BLaER1 (cell line): ENCODE data around the gene FBH1.
"Not testable (repeated sequence)": the region's sequence is repeated elsewhere in the genome, so short reads cannot be mapped to it uniquely, and the experiment has no call there.

Experiments used
- H3K27ac ChIP-seq: shearing (Covaris generic); formaldehyde crosslinking; 2 replicates; pipeline ENCODE4 v1.8.1; 2022
- H3K27me3 ChIP-seq: shearing (Covaris generic); formaldehyde crosslinking; 2 replicates; pipeline ENCODE4 v1.8.1; 2022
- H3K36me3 ChIP-seq: shearing (Covaris generic); formaldehyde crosslinking; 2 replicates; pipeline ENCODE4 v1.8.1; 2022
- H3K4me1 ChIP-seq: shearing (Covaris generic); formaldehyde crosslinking; 2 replicates; pipeline ENCODE4 v1.8.1; 2022
- H3K4me2 ChIP-seq: shearing (Covaris generic); formaldehyde crosslinking; 2 replicates; pipeline ENCODE4 v1.8.1; 2022
- H3K4me3 ChIP-seq: shearing (Covaris generic); formaldehyde crosslinking; 2 replicates; pipeline ENCODE4 v1.8.1; 2022
- H3K9ac ChIP-seq: shearing (Covaris generic); formaldehyde crosslinking; 2 replicates; pipeline ENCODE4 v1.8.1; 2022
- H3K9me3 ChIP-seq: shearing (Covaris generic); formaldehyde crosslinking; 2 replicates; pipeline ENCODE4 v1.8.1; 2022
- H4K20me1 ChIP-seq: shearing (Covaris generic); formaldehyde crosslinking; 2 replicates; pipeline ENCODE4 v1.8.1; 2022
- Cebpa-rat ChIP-seq: shearing (Covaris generic); IDR thresholded peaks from 2 replicates; pipeline ENCODE4 v1.8.1; 2022

FBH1 gene

GRCh38 chr10:5898163-5898562, 8.1 kb downstream of the FBH1 start:
- Histone ChIP-seq H3K27me3 (no peaks in the 10 kb centered on the region), H3K9ac (no peak overlapping the region), H3K27ac (no peak overlapping the region), H3K4me3 (no peak overlapping the region), H3K4me1 (peaks cover 12% of the 10 kb centered on the region; the same call in 1 of the 2 replicates), H3K36me3 (peaks cover 84% of the 10 kb centered on the region), H3K4me2 (no peak overlapping the region), H4K20me1 (peaks cover 41% of the 10 kb centered on the region), H3K9me3 (peaks cover 12% of the 10 kb centered on the region)
- TF ChIP-seq Cebpa-rat: no peak

GRCh38 chr10:5900247-5900646, 10.2 kb downstream of the FBH1 start:
- peaks cover 12% of the 10 kb centered on the region for H3K9me3 ChIP-seq
- H3K4me3 ChIP-seq: no peak overlapping the region
- H3K27me3 ChIP-seq: no peaks in the 10 kb centered on the region
- no peak for TF ChIP-seq Cebpa-rat
- no peak overlapping the region for H3K4me2 ChIP-seq
- H4K20me1 ChIP-seq: peaks cover 23% of the 10 kb centered on the region; the same call in 1 of the 2 replicates
- H3K9ac ChIP-seq: no peak overlapping the region
- no peak overlapping the region for H3K27ac ChIP-seq
- peaks cover 33% of the 10 kb centered on the region for H3K4me1 ChIP-seq
- H3K36me3 ChIP-seq: peaks cover 72% of the 10 kb centered on the region

- Histone ChIP-seq H4K20me1 (peaks cover 29% of the 10 kb centered on the region), H3K4me3 (no peak overlapping the region)
Measured at GRCh38 chr10:5902511-5903274, 12.7 kb downstream of the FBH1 start.

GRCh38 chr10:5903563-5903962, 13.5 kb downstream of the FBH1 start:
- H3K27ac ChIP-seq: peak overlapping the region; percentile 73
- peaks cover 29% of the 10 kb centered on the region for H4K20me1 ChIP-seq
- H3K36me3 ChIP-seq: peaks cover 65% of the 10 kb centered on the region
- TF ChIP-seq Cebpa-rat: no peak
- H3K4me1 ChIP-seq: peaks cover 41% of the 10 kb centered on the region
- no peak overlapping the region for H3K4me3 ChIP-seq
- peak overlapping the region; percentile 66 for H3K4me2 ChIP-seq
- H3K9ac ChIP-seq: no peak overlapping the region
- H3K27me3 ChIP-seq: no peaks in the 10 kb centered on the region
- no peaks in the 10 kb centered on the region for H3K9me3 ChIP-seq

More at GRCh38 chr10:5902511-5903274, 12.7 kb downstream of the FBH1 start:
- Histone ChIP-seq H3K4me1 (peaks cover 41% of the 10 kb centered on the region), H3K4me2 (no peak overlapping the region), H3K9ac (no peak overlapping the region), H3K36me3 (peaks cover 65% of the 10 kb centered on the region), H3K27me3 (no peaks in the 10 kb centered on the region), H3K27ac (no peak overlapping the region), H3K9me3 (peaks cover 6% of the 10 kb centered on the region)
- TF ChIP-seq Cebpa-rat: no peak

- peak overlapping the region; percentile 73 for H3K27ac ChIP-seq
- H3K9me3 ChIP-seq: no peaks in the 10 kb centered on the region
- no peaks in the 10 kb centered on the region for H3K27me3 ChIP-seq
- peaks cover 41% of the 10 kb centered on the region for H3K4me1 ChIP-seq
- peaks cover 66% of the 10 kb centered on the region for H3K36me3 ChIP-seq
- H3K4me2 ChIP-seq: peak overlapping the region; percentile 66
- no peak overlapping the region for H3K9ac ChIP-seq
- TF ChIP-seq Cebpa-rat: no peak
- 0 out of 2 replicates have a peak overlapping the region, but pooled peaks have one; percentile 14 for H3K4me3 ChIP-seq
- peaks cover 26% of the 10 kb centered on the region for H4K20me1 ChIP-seq
Measured at GRCh38 chr10:5904227-5904626, 14.2 kb downstream of the FBH1 start.

GRCh38 chr10:5905854-5906507, 15.9 kb downstream of the FBH1 start:
- H3K9ac ChIP-seq: no peak overlapping the region

GRCh38 chr10:5906651-5907050, 16.6 kb downstream of the FBH1 start:
- Histone ChIP-seq H3K27me3 (no peaks in the 10 kb centered on the region), H3K9me3 (no peaks in the 10 kb centered on the region), H3K9ac (no peak overlapping the region), H3K4me1 (peaks cover 41% of the 10 kb centered on the region), H4K20me1 (peaks cover 14% of the 10 kb centered on the region), H3K36me3 (peaks cover 74% of the 10 kb centered on the region), H3K4me2 (peak overlapping the region; percentile 50), H3K27ac (peak overlapping the region; percentile 27; the same call in 1 of the 2 replicates), H3K4me3 (no peak overlapping the region)
- TF ChIP-seq Cebpa-rat: no peak

More at GRCh38 chr10:5905854-5906507, 15.9 kb downstream of the FBH1 start:
- Histone ChIP-seq H3K36me3 (peaks cover 73% of the 10 kb centered on the region), H4K20me1 (peaks cover 14% of the 10 kb centered on the region), H3K27ac (peak overlapping the region; percentile 27; the same call in 1 of the 2 replicates), H3K27me3 (no peaks in the 10 kb centered on the region), H3K4me2 (peak overlapping the region; percentile 50), H3K9me3 (no peaks in the 10 kb centered on the region), H3K4me1 (peaks cover 41% of the 10 kb centered on the region), H3K4me3 (no peak overlapping the region)
- no peak for TF ChIP-seq Cebpa-rat

GRCh38 chr10:5908676-5909075, 18.6 kb downstream of the FBH1 start:
- not testable (repeated sequence) for H3K9ac ChIP-seq, H3K9me3 ChIP-seq, H3K4me3 ChIP-seq, H3K4me2 ChIP-seq, H3K27ac ChIP-seq, H3K27me3 ChIP-seq
- Histone ChIP-seq H3K4me1 (peaks cover 32% of the 10 kb centered on the region), H3K36me3 (peaks cover 80% of the 10 kb centered on the region), H4K20me1 (peaks cover 14% of the 10 kb centered on the region)

GRCh38 chr10:5910323-5911100, 20.5 kb downstream of the FBH1 start:
- peaks cover 14% of the 10 kb centered on the region for H3K4me1 ChIP-seq
- no peak overlapping the region for H3K27ac ChIP-seq
- H3K4me3 ChIP-seq: no peak overlapping the region
- peaks cover 11% of the 10 kb centered on the region for H4K20me1 ChIP-seq
- no peaks in the 10 kb centered on the region for H3K9me3 ChIP-seq
- H3K36me3 ChIP-seq: peaks cover 93% of the 10 kb centered on the region
- no peak overlapping the region for H3K9ac ChIP-seq
- TF ChIP-seq Cebpa-rat: no peak
- H3K4me2 ChIP-seq: no peak overlapping the region
- H3K27me3 ChIP-seq: no peaks in the 10 kb centered on the region
